Stimulated activated CD4-positive, alpha-beta T cell treated with anti-CD3 and anti-CD28 coated beads, Interleukin-4, amount 100 ng/mL, for 48 hours (primary cell): ENCODE data around the gene TMEM88.

Experiments
- DNase-seq, 2 donors: peaks; one replicate each; pipeline ENCODE4 v3.0.0-alpha.2; 2020; ENCODE audit warnings: low read depth in 2 of 2

Gene TMEM88

GRCh38 chr17:7884581-7885366 lies 29.9 kb downstream of the TMEM88 start:
- peak; percentile 9 to 12 for DNase-seq

GRCh38 chr17:7885367-7886226 lies 30.7 kb downstream of the TMEM88 start:
- DNase-seq, result peak; percentile 29 to 39

- peak; percentile 38 to 39 for DNase-seq
These were observed 31.6 kb downstream of the TMEM88 start for GRCh38 chr17:7886227-7887037.

DNA sequence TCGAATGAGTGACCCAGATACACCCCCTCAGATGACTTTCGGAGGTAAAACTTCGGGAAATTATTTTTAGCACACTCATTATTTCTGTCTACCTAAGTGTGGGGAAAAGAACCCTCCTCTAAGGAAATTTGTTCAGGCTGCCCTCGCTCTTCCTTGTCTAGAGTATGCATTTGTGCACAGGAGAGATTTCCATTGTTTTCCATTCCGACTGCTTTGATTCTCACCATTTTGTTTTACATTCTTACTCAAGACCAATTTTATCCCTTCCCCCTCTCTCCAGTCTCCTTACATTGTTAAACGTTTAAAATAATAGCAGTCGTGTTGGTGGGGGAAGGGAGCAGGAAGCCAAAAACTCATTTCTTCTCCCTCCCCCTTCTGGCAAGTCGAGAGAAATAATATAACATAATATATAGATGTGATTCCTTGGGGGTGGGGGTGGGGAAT lies 32.2 kb downstream of the TMEM88 start:
- no peak for DNase-seq

GRCh38 chr17:7887482-7888183 lies 32.8 kb downstream of the TMEM88 start:
- peak; percentile 64 to 88 for DNase-seq

DNA sequence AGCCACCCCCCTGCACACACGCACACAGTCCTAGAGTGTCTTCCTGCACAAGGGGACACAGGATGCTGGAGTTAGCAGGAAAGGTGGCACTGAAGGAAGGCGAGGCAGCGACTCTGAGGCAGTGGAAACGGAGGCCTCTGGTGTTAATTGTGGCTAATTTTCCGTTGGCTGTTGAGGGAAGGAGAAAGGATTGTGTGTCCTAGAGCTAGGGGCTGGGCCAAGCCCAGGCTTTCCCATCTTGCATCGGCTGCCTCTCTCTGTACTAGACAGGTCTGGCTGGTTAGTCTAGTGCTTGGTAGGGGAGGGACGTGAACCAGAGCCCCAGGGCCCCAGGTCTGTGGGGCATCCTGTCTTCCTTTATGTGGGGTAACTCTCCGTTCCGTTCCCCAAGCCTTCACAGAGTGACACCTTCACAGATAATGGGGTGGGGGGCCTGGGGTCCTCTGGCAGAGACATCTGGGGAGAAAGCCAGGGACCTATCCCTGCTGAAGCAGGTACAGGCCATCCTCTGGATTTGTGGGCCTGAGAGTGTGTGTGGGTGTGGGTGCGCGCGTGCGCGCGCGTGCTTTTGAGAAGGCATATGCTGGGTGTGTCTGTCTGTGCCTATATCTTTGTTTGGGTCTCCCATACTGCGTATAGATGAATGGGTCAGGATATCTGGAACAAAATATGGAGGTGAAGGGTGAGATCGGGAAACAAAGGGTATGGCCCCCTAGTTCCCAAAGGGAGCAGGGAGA lies 33.5 kb downstream of the TMEM88 start, which contains the start of gene CHD3:
CHD3 (plus strand) TSS at position 606 of the 737 bp plus-strand sequence. CDS start 212 bp downstream, outside the sequence.
- DNase-seq, result peak; percentile 43 to 62

DNA sequence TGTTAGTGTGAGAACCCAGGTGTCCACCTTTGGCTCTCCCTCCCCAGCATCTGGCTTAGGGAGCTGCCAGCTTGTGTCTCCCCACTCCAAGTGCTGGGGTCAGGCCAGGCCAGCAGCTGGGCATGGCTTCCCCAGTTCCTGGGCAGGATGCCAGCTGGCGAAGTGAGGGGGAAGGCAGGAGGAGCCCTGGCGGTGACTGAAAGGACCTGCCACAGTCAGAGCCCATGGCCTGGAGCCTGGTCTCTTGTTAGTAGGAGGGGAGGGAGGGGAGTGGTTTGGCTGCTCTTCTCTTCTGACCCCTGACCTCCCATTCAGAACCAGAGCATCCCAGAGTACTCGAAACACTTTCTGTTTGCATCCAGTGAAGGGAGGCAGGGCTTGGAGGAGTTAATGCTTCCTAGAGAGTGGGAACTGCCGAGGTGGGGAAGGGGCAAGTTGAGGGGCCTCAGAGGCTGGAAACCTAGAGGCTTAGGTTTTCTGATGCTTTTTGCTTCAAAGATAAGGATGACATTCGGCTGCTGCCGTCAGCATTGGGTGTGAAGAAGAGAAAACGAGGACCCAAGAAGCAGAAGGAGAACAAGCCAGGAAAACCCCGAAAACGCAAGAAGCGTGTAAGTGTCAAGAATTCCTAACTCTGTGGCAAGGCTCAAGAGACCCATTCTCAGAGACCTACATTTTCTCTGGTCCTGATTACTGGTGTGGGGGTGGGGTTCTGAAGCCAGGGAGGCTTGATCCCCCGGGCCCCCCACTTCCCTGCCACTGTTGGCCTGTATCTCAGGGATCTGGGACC lies 34.5 kb downstream of the TMEM88 start:
- DNase-seq, result peak; percentile 35 to 38

DNA sequence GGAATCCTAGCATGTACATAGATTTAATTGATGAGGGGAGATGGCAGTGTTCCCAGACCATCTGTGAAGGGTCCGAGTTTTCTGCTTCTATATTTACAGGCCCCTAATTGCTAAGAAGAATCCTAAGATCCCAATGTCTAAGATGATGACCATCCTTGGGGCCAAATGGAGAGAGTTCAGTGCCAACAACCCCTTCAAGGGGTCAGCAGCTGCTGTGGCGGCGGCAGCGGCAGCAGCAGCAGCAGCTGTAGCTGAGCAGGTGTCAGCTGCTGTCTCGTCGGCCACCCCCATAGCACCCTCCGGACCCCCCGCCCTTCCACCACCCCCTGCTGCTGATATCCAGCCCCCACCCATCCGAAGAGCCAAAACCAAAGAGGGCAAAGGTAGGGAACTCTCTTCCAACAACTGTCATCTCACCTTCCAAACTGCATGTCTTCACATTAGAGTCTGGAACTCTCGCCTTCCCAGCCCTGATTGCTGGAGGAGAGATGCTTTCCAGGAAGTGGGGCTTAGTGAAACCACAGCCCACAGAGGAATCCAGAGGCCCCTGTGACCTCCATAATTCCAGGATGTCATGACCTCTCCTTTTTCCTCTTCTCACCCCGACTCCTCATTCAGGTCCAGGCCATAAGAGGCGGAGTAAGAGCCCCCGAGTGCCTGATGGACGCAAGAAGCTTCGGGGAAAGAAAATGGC lies 38.5 kb downstream of the TMEM88 start:
- DNase-seq, result no peak

GRCh38 chr17:7894226-7894625 lies 39.4 kb downstream of the TMEM88 start:
- DNase-seq, result no peak

DNA sequence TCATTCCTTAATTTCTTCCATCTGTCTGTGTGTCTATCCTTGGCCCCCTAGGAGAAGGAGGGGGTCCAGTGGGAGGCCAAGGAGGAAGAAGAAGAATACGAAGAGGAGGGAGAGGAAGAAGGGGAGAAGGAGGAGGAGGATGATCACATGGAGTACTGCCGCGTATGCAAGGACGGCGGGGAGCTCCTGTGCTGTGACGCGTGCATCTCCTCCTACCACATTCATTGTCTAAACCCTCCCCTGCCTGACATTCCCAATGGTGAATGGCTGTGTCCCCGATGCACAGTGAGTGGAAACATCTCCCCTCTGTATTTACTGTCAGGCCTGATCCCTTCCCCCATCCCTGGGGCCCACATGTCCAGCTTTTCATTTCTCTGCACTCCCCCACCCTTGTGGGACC lies 40.0 kb downstream of the TMEM88 start:
- no peak for DNase-seq

GRCh38 chr17:7897090-7897489 lies 42.2 kb downstream of the TMEM88 start:
- DNase-seq, result no peak

- no peak for DNase-seq
These were observed 42.9 kb downstream of the TMEM88 start for GRCh38 chr17:7897773-7898172.

GRCh38 chr17:7903154-7904103 lies 48.6 kb downstream of the TMEM88 start:
- DNase-seq, result no peak
